OCI-LY1 (cell line): ENCODE results near the gene TTLL9.

Experiments
- CTCF ChIP-seq: fragments of 200-600 bp; sonication (generic), shearing (Covaris generic); IDR thresholded peaks from 2 replicates; pipeline ENCODE4 v1.5.1; 2017; ENCODE audit warnings: mild to moderate bottlenecking, antibody characterized with exemption, low read length, moderate library complexity, mixed read lengths
- EZH2 ChIP-seq: fragments of 200-600 bp; sonication (generic), shearing (Covaris generic); IDR thresholded peaks from 2 replicates; pipeline ENCODE4 v1.8.0; 2017; ENCODE audit warnings: borderline replicate concordance, mixed run types, mild to moderate bottlenecking, antibody characterized with exemption, low read length, moderate library complexity, mixed read lengths

GRCh38 chr20:31845300-31845863, 25.1 kb upstream of the TTLL9 start, which contains the start of gene FOXS1:
- TF ChIP-seq CTCF, result no peak
- no peak for TF ChIP-seq EZH2
